Heart right ventricle (tissue), 16 donors: ENCODE results near the gene KCNH1. TPM values are rescaled to one million over a fixed set of nuclear protein-coding genes. Genes with fewer than 3 reads are reported as not detected.

ENCODE experiments used
- ATAC-seq, 8 donors: fragments of 200-7000 bp; cut with Tn5 transposase; one replicate each; pipeline ENCODE4 v1.9.1; 2020; ENCODE audit warnings: mild to moderate bottlenecking in 8 of 8, moderate library complexity in 8 of 8, moderate number of reproducible peaks in 1 of 8
- DNase-seq, 2 donors: peaks; one replicate each; pipeline ENCODE4 v3.0.0-alpha.2; 2020
- H3K27ac ChIP-seq, 10 donors: fragments of 200-600 bp; sonication (generic) in 2 of 10; one replicate each; pipeline versions ENCODE4 v1.5.0 to v1.8.0; 2020 to 2022; ENCODE audit warnings: mild to moderate bottlenecking in 3 of 10
- H3K27me3 ChIP-seq, 7 donors: fragments of 200-600 bp; one replicate each; pipeline ENCODE4 v1.8.0; 2021 to 2022; ENCODE audit warnings: mild to moderate bottlenecking in 2 of 7
- H3K36me3 ChIP-seq, 9 donors: fragments of 200-600 bp; sonication (generic) in 1 of 9; one replicate each; pipeline versions ENCODE4 v1.5.0 to v1.8.0; 2020 to 2022; ENCODE audit warnings: mild to moderate bottlenecking in 2 of 9
- H3K4me1 ChIP-seq, 9 donors: fragments of 200-600 bp; sonication (generic) in 1 of 9; one replicate each; pipeline versions ENCODE4 v1.5.0 to v1.8.0; 2020 to 2022; ENCODE audit warnings: mild to moderate bottlenecking in 4 of 9
- H3K4me3 ChIP-seq, 10 donors: fragments of 200-600 bp; sonication (generic) in 2 of 10; one replicate each; pipeline versions ENCODE4 v1.5.0 to v1.8.0; 2020 to 2022; ENCODE audit warnings: mild to moderate bottlenecking in 7 of 10, moderate library complexity in 2 of 10
- H3K9me3 ChIP-seq, 11 donors: fragments of 200-600 bp in 10 of 11; sonication (generic) in 2 of 11; one replicate each; pipeline versions ENCODE4 v1.5.0 to v1.8.0; 2013 to 2022; ENCODE audit warnings: mild to moderate bottlenecking in 2 of 11, control low read depth in 1 of 11, moderate library complexity in 1 of 11
- CTCF ChIP-seq, 9 donors: fragments of 200-600 bp; sonication (generic) in 2 of 9; IDR thresholded peaks; one replicate each; pipeline versions ENCODE4 v1.5.0 to v1.8.0; 2021 to 2022; ENCODE audit warnings: antibody characterized with exemption in 9 of 9, mild to moderate bottlenecking in 5 of 9, moderate library complexity in 1 of 9
- WGBS, 2 donors: extraction: QIAGEN DNeasy Blood & Tissue Kit; methylation state at CpG; one replicate each; pipeline ENCODE4 v1.1.7; 2013; ENCODE audit warnings: inconsistent platforms in 1 of 2; 5-methylcytosine and 5-hydroxymethylcytosine counted together
- intact Hi-C, 10 donors: fragments of 100-400 bp; cut with DNase I; formaldehyde crosslinking; loops; one replicate each; pipeline versions ENCODE4 v1.11.1 to v1.14.2; 2022
- polyA plus RNA-seq, 2 donors: library from polyadenylated mRNA; stranded (reverse); fragments of 200-250 nt; gene quantifications; one replicate each; pipeline ENCODE4 v1.2.3, GENCODE V29; 2013
- total RNA-seq, 10 donors: library from RNA; stranded (reverse); fragmentation: NEBNext Ultra II Directional in 3 of 10; extraction: Animal tissue kit (Norgen Biotek cat#: 25700) in 3 of 10; gene quantifications; one replicate each; pipeline versions ENCODE4 v1.2.1 to v1.2.4, GENCODE V29; 2021 to 2023
- donor health status: Arrhythmogenic right ventricular cardiomyopathy.
- donor health status: ischemic (EF 13 %, LVEDD 7.1; RV severe dilation, severe dysfunction).
- donor health status: healthy with polysubstance abuse.
- donor health status: DM: no; HTN: yes; CAD: no.
- donor health status: DM: no; HTN: no; CAD: no.
- donor health status: ischemic (EF 25% LVEDD 6.9; RV normal size, moderate dysfunction).
- donor health status: ischemic (EF 25% LVEDD 5.7; RV mildly dilated, moderate dysfunction).
- donor health status: healthy.
- donor health status: DM: yes; HTN: yes; CAD: no.
- donor health status: Ischemic cardiomyopathy.
- donor health status: ischemic (EF 35%, LVEDD 5.7; RV mildly dilated, moderate dysfunction).
- donor health status: nonischemic (EF 11% LVEDD 7.7; RV severe dilation, severe dysfunction).
- donor health status: DM: yes; HTN: yes; CAD: no.
- donor health status: PGD.
- donor health status: ischemic (EF 29% LVEDD 5.4; RV normal size, mild dysfunction).
- donor health status: nonischemic (EF 23%, LVEDD 6.1; RV moderate dilation, normal function).

Gene KCNH1
- total and polyA plus RNA-seq, 12 donors = 0.09 TPM; not detected in 11

- Histone ChIP-seq H3K4me1 (no peaks in the 10 kb centered on the region), H3K4me3 (no peak overlapping the region), H3K27ac (no peak overlapping the region), H3K36me3 (no peaks in the 10 kb centered on the region), H3K9me3 (no peaks in the 10 kb centered on the region), H3K27me3 (peaks cover 0 to 7% (median 0%) of the 10 kb centered on the region in 7 donors)
- no peak for ATAC-seq
- intact Hi-C loops = no loop called here
- TF ChIP-seq CTCF (IDR thresholded peaks at IDR 0.05) = no peak
- 53 to 63% methylated on average over 1 of the region's 1 CpG for WGBS, 2 donors
- DNase-seq = no peak
These were observed 311.0 kb downstream of the KCNH1 start for GRCh38 chr1:210822932-210823331.

GRCh38 chr1:210822241-210822640, 311.7 kb downstream of the KCNH1 start:
- H3K27me3 ChIP-seq = peaks cover 0 to 7% (median 0%) of the 10 kb centered on the region in 7 donors
- H3K36me3 ChIP-seq = no peaks in the 10 kb centered on the region
- DNase-seq (no peak), ATAC-seq (no peak)
- TF ChIP-seq CTCF (IDR thresholded peaks at IDR 0.05) = no peak
- intact Hi-C loops = no loop called here
- H3K4me1 ChIP-seq = no peaks in the 10 kb centered on the region
- 69 to 87% methylated on average over 2 of the region's 2 CpGs for WGBS, 2 donors
- no peak overlapping the region for H3K4me3 ChIP-seq
- no peak overlapping the region for H3K27ac ChIP-seq
- no peaks in the 10 kb centered on the region for H3K9me3 ChIP-seq

GRCh38 chr1:210821615-210822014, 312.3 kb downstream of the KCNH1 start:
- TF ChIP-seq CTCF (IDR thresholded peaks at IDR 0.05) = no peak
- no peak overlapping the region for H3K27ac ChIP-seq
- ATAC-seq (no peak), DNase-seq (no peak)
- H3K4me1 ChIP-seq = no peaks in the 10 kb centered on the region
- no peaks in the 10 kb centered on the region for H3K9me3 ChIP-seq
- H3K4me3 ChIP-seq = no peak overlapping the region
- WGBS, 2 donors = 60 to 83% methylated on average over 3 of the region's 3 CpGs
- H3K36me3 ChIP-seq = no peaks in the 10 kb centered on the region
- H3K27me3 ChIP-seq = peaks cover 0 to 7% (median 0%) of the 10 kb centered on the region in 7 donors
- intact Hi-C loops = no loop called here

GRCh38 chr1:210819266-210819665, 314.7 kb downstream of the KCNH1 start:
- ATAC-seq (no peak), DNase-seq (no peak)
- H3K27ac ChIP-seq = no peak overlapping the region
- 66 to 68% methylated on average over 4 of the region's 4 CpGs for WGBS, 2 donors
- no peak for TF ChIP-seq CTCF (IDR thresholded peaks at IDR 0.05)
- H3K9me3 ChIP-seq = no peaks in the 10 kb centered on the region
- peaks cover 0 to 6% (median 0%) of the 10 kb centered on the region in 9 donors for H3K4me1 ChIP-seq
- intact Hi-C loops = no loop called here
- no peaks in the 10 kb centered on the region for H3K36me3 ChIP-seq
- peaks cover 0 to 7% (median 0%) of the 10 kb centered on the region in 7 donors for H3K27me3 ChIP-seq
- no peak overlapping the region for H3K4me3 ChIP-seq
